Ramos (cell line): ENCODE measurements around the gene SON.

Experiments used
- in situ Hi-C: fragments of 300-500 bp; cut with MboI; formaldehyde crosslinking; loops from one replicate; pipeline ENCODE4 v1.14.3; 2022; ENCODE audit warnings: low sequenced_read_pairs; ENCODE audit not compliant: unreplicated experiment

The SON gene

DNA sequence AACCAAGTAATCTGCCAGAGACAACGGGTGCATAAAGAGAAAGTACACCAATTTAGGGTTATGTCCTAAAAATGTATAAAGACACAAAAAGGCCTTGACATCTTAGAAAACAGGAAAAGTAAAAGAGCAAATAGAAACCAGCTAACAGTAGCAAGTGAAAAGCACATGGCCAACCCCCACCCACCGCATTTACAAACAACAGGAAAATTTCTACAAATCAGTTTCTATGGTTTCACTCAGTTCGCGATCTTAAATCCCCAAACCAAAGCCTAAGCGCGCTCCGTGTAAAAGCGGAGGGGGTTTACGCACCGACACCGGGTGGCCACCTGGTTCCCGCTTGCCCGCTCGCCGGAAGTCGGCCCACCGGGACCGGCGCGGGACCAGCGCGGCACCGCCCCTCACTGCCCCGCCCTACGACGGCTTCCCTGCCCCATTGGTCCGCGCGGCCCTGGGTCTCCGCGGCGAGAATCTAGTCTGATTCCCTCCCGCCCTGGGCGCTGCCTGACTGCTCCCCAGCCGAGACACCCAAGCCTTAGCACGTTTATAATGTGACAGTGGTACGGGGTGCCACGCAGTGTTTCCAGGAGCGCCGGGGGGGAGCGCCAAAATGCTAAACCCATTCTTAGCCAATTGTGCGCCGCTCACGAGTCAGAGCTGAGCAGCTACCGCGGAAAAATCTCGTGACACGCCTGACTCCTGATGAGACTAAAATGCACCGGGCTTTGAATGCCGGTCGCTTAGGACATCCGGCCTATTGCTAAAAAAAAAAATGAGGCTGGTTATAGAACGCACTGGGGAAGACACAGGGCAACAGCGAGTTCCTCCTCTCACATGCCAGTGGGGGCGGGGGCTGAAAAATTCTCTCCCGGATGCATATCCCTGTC, 840 bp upstream of the SON start, which contains the start of gene GART:
Gene GART (minus strand): TSS at position 362 of the 884 bp plus-strand sequence. CDS start 2,802 bp downstream, outside the sequence.
- in situ Hi-C loops, result no loop called here

GRCh38 chr21:33543505-33544129, 779 bp downstream of the SON start:
- in situ Hi-C loops, result no loop called here

DNA sequence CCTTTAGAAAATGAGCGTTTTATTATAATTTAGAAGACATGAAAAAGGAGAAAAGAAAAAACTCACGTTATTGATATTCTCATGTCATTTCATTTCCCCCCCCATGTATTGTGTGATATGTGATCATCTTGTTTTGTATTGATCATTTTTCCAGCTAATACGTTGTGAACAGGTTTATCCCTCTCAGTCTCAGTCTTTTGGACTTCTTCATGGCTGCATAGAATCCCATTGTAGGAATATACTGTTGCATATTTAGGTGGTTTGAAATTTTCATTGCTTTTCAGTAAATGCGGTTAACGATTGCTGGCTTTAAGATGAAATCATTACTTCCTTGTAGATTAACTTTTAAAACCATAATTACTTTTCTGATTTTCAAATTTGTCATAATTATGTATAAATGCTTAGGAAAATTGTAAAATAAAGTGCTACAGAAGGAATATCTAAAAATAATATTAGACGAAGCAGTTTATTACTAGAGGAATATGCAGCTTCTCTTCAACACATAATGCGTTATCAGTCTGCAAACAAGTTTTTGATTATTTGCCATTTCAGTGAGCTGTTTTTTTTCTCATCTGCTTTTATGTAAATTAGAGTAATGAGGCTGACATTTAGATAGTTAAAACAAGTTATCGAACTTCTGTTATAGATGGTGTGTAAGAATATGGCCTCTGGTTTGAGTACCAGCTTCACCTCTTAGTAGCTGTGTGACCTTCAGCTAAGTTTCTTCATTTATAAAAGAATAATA, 1.8 kb downstream of the SON start:
- in situ Hi-C loops, result no loop called here

- in situ Hi-C loops, result no loop called here
Observed at GRCh38 chr21:33546086-33546485, 3.2 kb downstream of the SON start.

DNA sequence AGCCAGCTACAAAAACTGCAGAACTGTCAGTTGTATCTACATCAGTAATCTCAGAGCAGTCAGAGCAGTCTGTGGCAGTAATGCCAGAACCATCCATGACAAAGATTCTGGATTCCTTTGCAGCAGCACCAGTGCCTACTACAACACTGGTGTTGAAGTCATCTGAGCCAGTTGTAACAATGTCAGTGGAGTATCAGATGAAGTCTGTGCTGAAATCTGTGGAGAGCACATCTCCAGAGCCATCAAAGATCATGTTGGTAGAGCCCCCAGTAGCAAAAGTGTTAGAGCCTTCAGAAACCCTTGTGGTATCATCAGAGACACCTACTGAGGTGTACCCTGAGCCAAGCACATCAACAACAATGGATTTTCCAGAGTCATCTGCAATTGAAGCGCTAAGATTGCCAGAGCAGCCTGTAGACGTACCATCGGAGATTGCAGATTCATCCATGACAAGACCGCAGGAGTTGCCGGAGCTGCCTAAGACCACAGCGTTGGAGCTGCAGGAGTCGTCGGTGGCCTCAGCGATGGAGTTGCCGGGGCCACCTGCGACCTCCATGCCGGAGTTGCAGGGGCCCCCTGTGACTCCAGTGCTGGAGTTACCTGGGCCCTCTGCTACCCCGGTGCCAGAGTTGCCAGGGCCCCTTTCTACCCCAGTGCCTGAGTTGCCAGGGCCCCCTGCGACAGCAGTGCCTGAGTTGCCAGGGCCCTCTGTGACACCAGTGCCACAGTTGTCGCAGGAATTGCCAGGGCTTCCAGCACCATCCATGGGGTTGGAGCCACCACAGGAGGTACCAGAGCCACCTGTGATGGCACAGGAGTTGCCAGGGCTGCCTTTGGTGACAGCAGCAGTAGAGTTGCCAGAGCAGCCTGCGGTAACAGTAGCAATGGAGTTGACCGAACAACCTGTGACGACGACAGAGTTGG, 7.3 kb downstream of the SON start:
- in situ Hi-C loops, result no loop called here

DNA sequence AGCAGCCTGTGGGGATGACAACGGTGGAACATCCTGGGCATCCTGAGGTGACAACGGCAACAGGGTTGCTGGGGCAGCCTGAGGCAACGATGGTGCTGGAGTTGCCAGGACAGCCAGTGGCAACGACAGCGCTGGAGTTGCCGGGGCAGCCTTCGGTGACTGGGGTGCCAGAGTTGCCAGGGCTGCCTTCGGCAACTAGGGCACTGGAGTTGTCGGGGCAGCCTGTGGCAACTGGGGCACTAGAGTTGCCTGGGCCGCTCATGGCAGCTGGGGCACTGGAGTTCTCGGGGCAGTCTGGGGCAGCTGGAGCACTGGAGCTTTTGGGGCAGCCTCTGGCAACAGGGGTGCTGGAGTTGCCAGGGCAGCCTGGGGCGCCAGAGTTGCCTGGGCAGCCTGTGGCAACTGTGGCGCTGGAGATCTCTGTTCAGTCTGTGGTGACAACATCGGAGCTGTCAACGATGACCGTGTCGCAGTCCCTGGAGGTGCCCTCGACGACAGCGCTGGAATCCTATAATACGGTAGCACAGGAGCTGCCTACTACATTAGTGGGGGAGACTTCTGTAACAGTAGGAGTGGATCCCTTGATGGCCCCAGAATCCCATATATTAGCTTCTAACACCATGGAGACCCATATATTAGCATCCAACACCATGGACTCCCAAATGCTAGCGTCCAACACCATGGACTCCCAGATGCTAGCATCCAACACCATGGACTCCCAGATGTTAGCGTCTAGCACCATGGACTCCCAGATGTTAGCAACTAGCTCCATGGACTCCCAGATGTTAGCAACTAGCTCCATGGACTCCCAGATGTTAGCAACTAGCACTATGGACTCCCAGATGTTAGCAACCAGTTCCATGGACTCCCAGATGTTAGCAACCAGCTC, 8.2 kb downstream of the SON start:
- in situ Hi-C loops, result no loop called here

DNA sequence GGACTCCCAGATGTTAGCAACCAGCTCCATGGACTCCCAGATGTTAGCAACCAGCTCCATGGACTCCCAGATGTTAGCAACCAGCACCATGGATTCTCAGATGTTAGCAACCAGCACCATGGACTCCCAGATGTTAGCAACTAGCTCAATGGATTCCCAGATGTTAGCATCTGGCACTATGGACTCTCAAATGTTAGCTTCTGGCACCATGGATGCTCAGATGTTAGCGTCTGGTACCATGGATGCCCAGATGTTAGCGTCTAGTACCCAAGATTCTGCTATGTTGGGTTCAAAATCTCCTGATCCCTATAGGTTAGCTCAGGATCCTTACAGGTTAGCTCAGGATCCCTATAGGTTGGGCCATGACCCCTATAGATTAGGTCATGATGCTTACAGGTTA, 8.8 kb downstream of the SON start:
- in situ Hi-C loops, result no loop called here

DNA sequence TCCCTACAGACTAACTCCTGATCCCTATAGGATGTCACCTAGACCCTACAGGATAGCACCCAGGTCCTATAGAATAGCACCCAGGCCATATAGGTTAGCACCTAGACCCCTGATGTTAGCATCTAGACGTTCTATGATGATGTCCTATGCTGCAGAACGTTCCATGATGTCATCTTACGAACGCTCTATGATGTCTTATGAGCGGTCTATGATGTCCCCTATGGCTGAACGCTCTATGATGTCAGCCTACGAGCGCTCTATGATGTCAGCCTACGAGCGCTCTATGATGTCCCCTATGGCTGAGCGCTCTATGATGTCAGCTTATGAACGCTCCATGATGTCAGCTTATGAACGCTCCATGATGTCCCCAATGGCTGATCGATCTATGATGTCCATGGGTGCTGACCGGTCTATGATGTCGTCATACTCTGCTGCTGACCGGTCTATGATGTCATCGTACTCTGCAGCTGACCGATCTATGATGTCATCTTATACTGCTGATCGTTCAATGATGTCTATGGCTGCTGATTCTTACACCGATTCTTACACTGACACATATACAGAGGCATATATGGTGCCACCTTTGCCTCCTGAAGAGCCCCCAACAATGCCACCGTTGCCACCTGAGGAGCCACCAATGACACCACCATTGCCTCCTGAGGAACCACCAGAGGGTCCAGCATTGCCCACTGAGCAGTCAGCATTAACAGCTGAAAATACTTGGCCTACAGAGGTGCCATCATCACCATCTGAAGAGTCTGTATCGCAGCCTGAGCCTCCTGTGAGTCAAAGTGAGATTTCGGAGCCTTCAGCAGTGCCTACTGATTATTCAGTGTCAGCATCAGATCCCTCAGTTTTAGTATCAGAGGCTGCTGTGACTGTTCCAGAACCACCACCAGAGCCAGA, 9.5 kb downstream of the SON start:
- in situ Hi-C loops, result no loop called here

- in situ Hi-C loops, result no loop called here
Observed at GRCh38 chr21:33552999-33553598, 10.3 kb downstream of the SON start.

DNA sequence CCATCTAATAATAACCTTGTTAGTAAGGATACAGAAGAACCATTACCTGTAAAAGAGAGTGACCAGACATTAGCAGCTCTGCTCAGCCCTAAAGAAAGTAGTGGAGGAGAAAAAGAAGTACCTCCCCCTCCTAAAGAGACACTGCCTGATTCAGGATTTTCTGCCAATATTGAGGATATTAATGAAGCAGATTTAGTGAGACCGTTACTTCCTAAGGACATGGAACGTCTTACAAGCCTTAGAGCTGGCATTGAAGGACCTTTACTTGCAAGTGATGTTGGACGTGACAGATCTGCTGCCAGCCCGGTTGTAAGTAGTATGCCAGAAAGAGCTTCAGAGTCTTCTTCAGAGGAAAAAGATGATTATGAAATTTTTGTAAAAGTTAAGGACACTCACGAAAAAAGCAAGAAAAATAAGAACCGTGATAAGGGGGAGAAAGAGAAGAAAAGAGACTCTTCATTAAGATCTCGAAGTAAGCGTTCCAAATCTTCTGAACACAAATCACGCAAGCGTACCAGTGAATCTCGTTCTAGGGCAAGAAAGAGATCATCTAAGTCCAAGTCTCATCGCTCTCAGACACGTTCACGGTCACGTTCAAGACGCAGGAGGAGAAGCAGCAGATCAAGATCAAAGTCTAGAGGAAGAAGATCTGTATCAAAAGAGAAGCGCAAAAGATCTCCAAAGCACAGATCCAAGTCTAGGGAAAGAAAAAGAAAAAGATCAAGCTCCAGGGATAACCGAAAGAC, 11.6 kb downstream of the SON start:
- in situ Hi-C loops, result no loop called here

DNA sequence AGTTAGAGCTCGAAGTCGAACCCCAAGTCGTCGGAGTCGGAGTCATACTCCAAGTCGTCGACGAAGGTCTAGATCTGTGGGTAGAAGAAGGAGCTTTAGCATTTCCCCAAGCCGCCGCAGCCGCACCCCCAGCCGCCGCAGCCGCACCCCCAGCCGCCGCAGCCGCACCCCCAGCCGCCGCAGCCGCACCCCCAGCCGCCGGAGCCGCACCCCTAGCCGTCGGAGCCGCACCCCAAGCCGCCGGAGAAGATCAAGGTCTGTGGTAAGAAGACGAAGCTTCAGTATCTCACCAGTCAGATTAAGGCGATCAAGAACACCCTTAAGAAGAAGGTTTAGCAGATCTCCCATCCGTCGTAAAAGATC, 12.1 kb downstream of the SON start:
- in situ Hi-C loops, result no loop called here

GRCh38 chr21:33557447-33557846, 14.6 kb downstream of the SON start:
- in situ Hi-C loops, result no loop called here

GRCh38 chr21:33558777-33559421, 16.1 kb downstream of the SON start:
- in situ Hi-C loops, result no loop called here

DNA sequence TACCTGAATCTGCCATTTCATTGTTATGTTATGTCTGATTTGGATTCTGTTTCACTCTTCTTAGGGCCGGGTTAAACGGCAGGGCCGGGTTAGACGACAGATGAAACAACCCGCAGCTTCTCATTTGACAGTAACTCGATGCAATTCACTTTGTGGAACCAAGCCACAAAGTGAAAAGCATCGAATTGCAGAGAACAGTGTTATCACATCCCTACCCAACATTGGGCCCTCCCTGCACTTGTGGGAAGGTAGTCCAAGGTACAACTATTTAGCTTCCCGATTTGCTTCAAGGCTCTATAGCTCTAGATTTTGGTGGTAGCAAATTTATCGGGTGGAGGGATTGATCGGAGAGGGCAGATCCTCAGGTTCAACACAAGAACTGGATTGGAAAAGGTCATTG, 17.0 kb downstream of the SON start:
- in situ Hi-C loops, result no loop called here

DNA sequence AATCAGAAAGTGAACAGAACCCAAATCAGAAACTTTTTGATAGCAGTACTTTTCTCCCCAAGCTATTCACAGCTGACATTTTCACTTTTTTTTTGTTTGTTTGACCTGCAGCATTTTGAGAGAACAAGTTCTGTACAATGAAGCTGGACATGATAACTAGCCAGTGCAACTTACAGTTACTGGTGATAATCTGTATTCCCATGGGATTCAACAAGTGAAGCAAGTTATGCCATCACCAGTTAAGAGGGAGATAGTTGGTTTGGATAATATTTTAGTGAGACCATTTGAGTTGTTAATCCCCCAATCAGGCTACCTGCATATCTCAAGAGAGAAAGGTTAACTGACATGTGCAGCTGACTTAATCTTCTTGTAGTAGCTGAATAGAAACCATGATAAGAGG, 18.1 kb downstream of the SON start:
- in situ Hi-C loops, result no loop called here

GRCh38 chr21:33561373-33561772, 18.5 kb downstream of the SON start:
- in situ Hi-C loops, result no loop called here

- in situ Hi-C loops, result no loop called here
Observed at GRCh38 chr21:33562389-33562788, 19.6 kb downstream of the SON start.
